Gastroesophageal sphincter (tissue), 3 donors: ENCODE results near the gene CPVL.

Source experiments
- EP300 ChIP-seq: sonication (generic); formaldehyde crosslinking; IDR thresholded peaks from one replicate; pipeline ENCODE4 v1.6.1; 2017; ENCODE audit warnings: antibody characterized with exemption, mild to moderate bottlenecking
- POLR2A ChIP-seq, 2 donors: fragments of 450-650 bp; IDR thresholded peaks; one replicate each; pipeline ENCODE4 v1.6.1; 2017; ENCODE audit warnings: antibody characterized with exemption in 2 of 2, mild to moderate bottlenecking in 2 of 2, moderate library complexity in 1 of 2
- POLR2AphosphoS5 ChIP-seq: sonication (generic); formaldehyde crosslinking; IDR thresholded peaks from one replicate; pipeline ENCODE4 v1.6.1; 2017; ENCODE audit warnings: antibody characterized with exemption
- TF ChIP-seq, protein P1 (sequence below), 4 experiments: fragments of 200-600 bp in 2 of 4; fragments of 450-650 bp in 2 of 4; sonication (generic) in 1 of 4; IDR thresholded peaks; one replicate each; pipeline ENCODE4 v1.5.1; 2017 to 2019; ENCODE audit warnings: antibody characterized with exemption in 4 of 4, mild to moderate bottlenecking in 2 of 4, moderate library complexity in 2 of 4

DNA sequence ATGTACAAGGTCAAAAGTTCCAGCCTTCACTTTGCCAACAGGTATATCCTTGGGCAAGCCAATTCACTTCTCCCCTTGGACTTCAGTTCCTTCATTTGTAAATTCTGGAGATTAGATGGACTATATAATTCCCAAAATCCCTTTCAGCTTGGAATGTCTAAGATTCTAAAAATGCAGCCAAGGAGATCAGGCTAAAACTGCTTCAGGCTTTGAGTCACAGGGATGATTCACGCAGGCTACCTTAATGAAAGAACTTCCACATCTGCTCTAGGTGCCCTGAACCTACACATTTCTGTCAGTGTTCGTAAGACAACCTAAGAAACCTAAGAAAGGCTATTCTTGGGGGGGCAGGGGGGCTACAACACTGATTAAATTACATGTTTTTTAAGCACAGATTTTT, 7.1 kb downstream of the CPVL start:
- TF ChIP-seq, protein P1, sequence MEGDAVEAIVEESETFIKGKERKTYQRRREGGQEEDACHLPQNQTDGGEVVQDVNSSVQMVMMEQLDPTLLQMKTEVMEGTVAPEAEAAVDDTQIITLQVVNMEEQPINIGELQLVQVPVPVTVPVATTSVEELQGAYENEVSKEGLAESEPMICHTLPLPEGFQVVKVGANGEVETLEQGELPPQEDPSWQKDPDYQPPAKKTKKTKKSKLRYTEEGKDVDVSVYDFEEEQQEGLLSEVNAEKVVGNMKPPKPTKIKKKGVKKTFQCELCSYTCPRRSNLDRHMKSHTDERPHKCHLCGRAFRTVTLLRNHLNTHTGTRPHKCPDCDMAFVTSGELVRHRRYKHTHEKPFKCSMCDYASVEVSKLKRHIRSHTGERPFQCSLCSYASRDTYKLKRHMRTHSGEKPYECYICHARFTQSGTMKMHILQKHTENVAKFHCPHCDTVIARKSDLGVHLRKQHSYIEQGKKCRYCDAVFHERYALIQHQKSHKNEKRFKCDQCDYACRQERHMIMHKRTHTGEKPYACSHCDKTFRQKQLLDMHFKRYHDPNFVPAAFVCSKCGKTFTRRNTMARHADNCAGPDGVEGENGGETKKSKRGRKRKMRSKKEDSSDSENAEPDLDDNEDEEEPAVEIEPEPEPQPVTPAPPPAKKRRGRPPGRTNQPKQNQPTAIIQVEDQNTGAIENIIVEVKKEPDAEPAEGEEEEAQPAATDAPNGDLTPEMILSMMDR (IDR thresholded peaks at IDR 0.05): no peak
- no peak for TF ChIP-seq EP300
- no peak for TF ChIP-seq POLR2AphosphoS5
- no peak for TF ChIP-seq POLR2A (IDR thresholded peaks at IDR 0.05)
